SJSA1 (cell line): ENCODE measurements around the gene NPRL2. TPM values are rescaled to one million over a fixed set of nuclear protein-coding genes. Genes with fewer than 3 reads are reported as not detected.
"Not testable (repeated sequence)": the region's sequence is repeated elsewhere in the genome, so short reads cannot be mapped to it uniquely, and the experiment has no call there.

Experiments
- DNase-seq, 2 experiments: peaks; one replicate each; pipeline ENCODE4 v3.0.0-alpha.2; 2015 to 2020; ENCODE audit warnings: low spot score in 2 of 2, low read depth in 1 of 2
- H3K27ac ChIP-seq: fragments of 250-450 bp; sonication (Bioruptor Pico); 2 replicates; pipeline ENCODE4 v1.5.1; 2020; ENCODE audit warnings: mild to moderate bottlenecking, moderate library complexity
- H3K27me3 ChIP-seq: fragments of 250-450 bp; sonication (Bioruptor Pico); replicated peaks from 2 replicates; pipeline ENCODE4 v1.5.1; 2020; ENCODE audit warnings: mild to moderate bottlenecking, moderate library complexity
- H3K36me3 ChIP-seq: fragments of 250-450 bp; sonication (Bioruptor Pico); 2 replicates; pipeline ENCODE4 v1.5.1; 2020; ENCODE audit warnings: mild to moderate bottlenecking
- H3K4me1 ChIP-seq: fragments of 250-450 bp; sonication (Bioruptor Pico); replicated peaks from 2 replicates; pipeline ENCODE4 v1.6.1; 2021; ENCODE audit warnings: mild to moderate bottlenecking
- H3K4me3 ChIP-seq: fragments of 250-450 bp; sonication (Bioruptor Pico); 2 replicates; pipeline ENCODE4 v1.5.1; 2020; ENCODE audit warnings: mild to moderate bottlenecking
- H3K9me3 ChIP-seq: fragments of 250-450 bp; sonication (Bioruptor Pico); replicated peaks from 2 replicates; pipeline ENCODE4 v1.5.1; 2020; ENCODE audit warnings: mild to moderate bottlenecking
- total RNA-seq: library from RNA; depleted of rRNA; stranded (reverse); fragments of >200 nt; shearing (Covaris generic); gene quantifications from 2 replicates; pipeline ENCODE4 v1.2.3, GENCODE V29; 2014

Gene NPRL2
- total RNA-seq, 1 experiment from 2014 or later = 9.9 TPM

- DNase-seq = no peak
Measured at GRCh38 chr3:50314816-50315215, 35.8 kb downstream of the NPRL2 start.

GRCh38 chr3:50314342-50314741 is 36.2 kb downstream of the NPRL2 start:
- no peak for DNase-seq
- Histone ChIP-seq H3K36me3 (peaks cover 26% of the 10 kb centered on the region), H3K27me3 (no peaks in the 10 kb centered on the region), H3K9me3 (no peaks in the 10 kb centered on the region), H3K4me3 (no peak overlapping the region), H3K27ac (no peak overlapping the region), H3K4me1 (peaks cover 6% of the 10 kb centered on the region)

More at GRCh38 chr3:50314816-50315215, 35.8 kb downstream of the NPRL2 start:
- Histone ChIP-seq H3K27me3 (no peaks in the 10 kb centered on the region), H3K27ac (no peak overlapping the region), H3K4me3 (no peak overlapping the region), H3K36me3 (peaks cover 31% of the 10 kb centered on the region), H3K9me3 (no peaks in the 10 kb centered on the region), H3K4me1 (peaks cover 6% of the 10 kb centered on the region)

GRCh38 chr3:50312041-50312440 is 38.5 kb downstream of the NPRL2 start:
- DNase-seq, H3K9me3 ChIP-seq, H3K27ac ChIP-seq, H3K36me3 ChIP-seq, H3K27me3 ChIP-seq, H3K4me1 ChIP-seq, H3K4me3 ChIP-seq: not testable (repeated sequence)

- H3K4me3 ChIP-seq = no peak overlapping the region
- H3K27me3 ChIP-seq = no peaks in the 10 kb centered on the region
- H3K36me3 ChIP-seq = no peaks in the 10 kb centered on the region
- DNase-seq = no peak
- no peaks in the 10 kb centered on the region for H3K9me3 ChIP-seq
- peaks cover 9% of the 10 kb centered on the region for H3K4me1 ChIP-seq
- no peak overlapping the region for H3K27ac ChIP-seq
Measured at GRCh38 chr3:50304601-50305000, 46.0 kb downstream of the NPRL2 start.

- H3K36me3 ChIP-seq = no peaks in the 10 kb centered on the region
- H3K27me3 ChIP-seq = no peaks in the 10 kb centered on the region
- no peak for DNase-seq
- H3K9me3 ChIP-seq = no peaks in the 10 kb centered on the region
- H3K27ac ChIP-seq = no peak within 1 kb of the TSS
- peaks cover 16% of the 10 kb centered on the region for H3K4me1 ChIP-seq
- no peak within 1 kb of the TSS for H3K4me3 ChIP-seq
Measured at GRCh38 chr3:50303013-50303815, 47.4 kb downstream of the NPRL2 start, which contains the start of gene HYAL1. Gene HYAL1 (minus strand): TSS chr3:50303574. CDS start chr3:50302956, 618 bp downstream.

- Histone ChIP-seq H3K4me3 (no peak overlapping the region), H3K4me1 (peaks cover 16% of the 10 kb centered on the region), H3K36me3 (no peaks in the 10 kb centered on the region), H3K9me3 (no peaks in the 10 kb centered on the region), H3K27ac (no peak overlapping the region), H3K27me3 (no peaks in the 10 kb centered on the region)
- DNase-seq = no peak
Measured at GRCh38 chr3:50302095-50303012, 48.2 kb downstream of the NPRL2 start.

GRCh38 chr3:50300681-50301254 is 49.8 kb downstream of the NPRL2 start:
- H3K27ac ChIP-seq = no peak overlapping the region
- no peak for DNase-seq
- H3K9me3 ChIP-seq = no peaks in the 10 kb centered on the region
- no peak overlapping the region for H3K4me3 ChIP-seq
- H3K4me1 ChIP-seq = peaks cover 16% of the 10 kb centered on the region
- no peaks in the 10 kb centered on the region for H3K36me3 ChIP-seq
- no peaks in the 10 kb centered on the region for H3K27me3 ChIP-seq

GRCh38 chr3:50299929-50300680 is 50.5 kb downstream of the NPRL2 start:
- Histone ChIP-seq H3K27ac (peak overlapping the region; percentile 71), H3K9me3 (no peaks in the 10 kb centered on the region), H3K4me3 (peak overlapping the region; percentile 50), H3K4me1 (peaks cover 16% of the 10 kb centered on the region), H3K36me3 (no peaks in the 10 kb centered on the region), H3K27me3 (no peaks in the 10 kb centered on the region)
- DNase-seq = no peak

- no peaks in the 10 kb centered on the region for H3K27me3 ChIP-seq
- H3K4me3 ChIP-seq = peak overlapping the region; percentile 50
- no peak for DNase-seq
- no peaks in the 10 kb centered on the region for H3K9me3 ChIP-seq
- H3K27ac ChIP-seq = peak overlapping the region; percentile 71
- H3K4me1 ChIP-seq = peaks cover 16% of the 10 kb centered on the region
- no peaks in the 10 kb centered on the region for H3K36me3 ChIP-seq
Measured at GRCh38 chr3:50299638-50299928, 51.0 kb downstream of the NPRL2 start.

- peak; percentile 92 to 99 for DNase-seq
- Histone ChIP-seq H3K27me3 (no peaks in the 10 kb centered on the region), H3K27ac (peak within 1 kb of the TSS; percentile 71), H3K36me3 (no peaks in the 10 kb centered on the region), H3K4me3 (peak within 1 kb of the TSS; percentile 50), H3K9me3 (no peaks in the 10 kb centered on the region), H3K4me1 (peaks cover 16% of the 10 kb centered on the region)
Measured at GRCh38 chr3:50298836-50299637, 51.5 kb downstream of the NPRL2 start, which contains the start of the genes HYAL3 and NAA80. Gene HYAL3 (minus strand): TSS chr3:50299405. CDS start chr3:50295602, 3,803 bp downstream. Gene NAA80 (minus strand): TSS chr3:50299405. CDS start chr3:50297463, 1,942 bp downstream.

- Histone ChIP-seq H3K27ac (no peak overlapping the region), H3K36me3 (no peaks in the 10 kb centered on the region), H3K4me1 (peaks cover 16% of the 10 kb centered on the region), H3K9me3 (no peaks in the 10 kb centered on the region), H3K27me3 (no peaks in the 10 kb centered on the region), H3K4me3 (peak overlapping the region; percentile 50)
- DNase-seq = no peak
Measured at GRCh38 chr3:50297896-50298725, 52.5 kb downstream of the NPRL2 start.

GRCh38 chr3:50297384-50297775 is 53.2 kb downstream of the NPRL2 start:
- Histone ChIP-seq H3K4me3 (no peak overlapping the region), H3K27me3 (no peaks in the 10 kb centered on the region), H3K9me3 (no peaks in the 10 kb centered on the region), H3K4me1 (peaks cover 21% of the 10 kb centered on the region), H3K36me3 (no peaks in the 10 kb centered on the region), H3K27ac (no peak overlapping the region)
- no peak for DNase-seq
